KMS-11 (cell line): Measurements from ENCODE around the gene DMBX1.

Experiments
- H2AFZ ChIP-seq: fragments of 200-600 bp; sonication (generic); 2 replicates; pipeline ENCODE4 v1.6.1; 2016; ENCODE audit warnings: antibody characterized with exemption, mixed run types, low read depth
- H3K27ac ChIP-seq: fragments of 200-600 bp; sonication (generic); 2 replicates; pipeline ENCODE4 v1.6.1; 2016; ENCODE audit warnings: mild to moderate bottlenecking, mixed run types
- H3K27me3 ChIP-seq: fragments of 200-600 bp; sonication (generic); 2 replicates; pipeline ENCODE4 v1.6.1; 2017; ENCODE audit warnings: mild to moderate bottlenecking, low read depth, mixed run types, moderate library complexity; ENCODE audit not compliant: insufficient read depth
- H3K36me3 ChIP-seq: fragments of 200-600 bp; sonication (generic); 2 replicates; pipeline ENCODE4 v1.6.1; 2017; ENCODE audit warnings: mild to moderate bottlenecking, mixed run types; ENCODE audit not compliant: insufficient read depth
- H3K4me1 ChIP-seq: fragments of 200-600 bp; sonication (generic); 2 replicates; pipeline ENCODE4 v1.6.1; 2016; ENCODE audit warnings: mild to moderate bottlenecking, low read depth, mixed run types; ENCODE audit not compliant: poor library complexity, severe bottlenecking
- H3K4me2 ChIP-seq: fragments of 200-600 bp; sonication (generic); 2 replicates; pipeline ENCODE4 v1.7.0; 2016; ENCODE audit warnings: mild to moderate bottlenecking, mixed run types
- H3K4me3 ChIP-seq: fragments of 200-600 bp; sonication (generic); IDR thresholded peaks from 2 replicates; pipeline ENCODE4 v1.6.1; 2017; ENCODE audit warnings: low read depth, low read length, mixed read lengths; ENCODE audit not compliant: insufficient read depth
- H3K79me2 ChIP-seq: fragments of 200-600 bp; sonication (generic); 2 replicates; pipeline ENCODE4 v1.6.1; 2016; ENCODE audit warnings: low read depth, mixed run types; ENCODE audit not compliant: insufficient read depth
- H3K9ac ChIP-seq: fragments of 200-600 bp; sonication (generic); 2 replicates; pipeline ENCODE4 v1.6.1; 2016; ENCODE audit warnings: mild to moderate bottlenecking, mixed run types
- H4K20me1 ChIP-seq: fragments of 200-600 bp; sonication (generic); 2 replicates; pipeline ENCODE4 v1.6.1; 2016; ENCODE audit warnings: mild to moderate bottlenecking, mixed run types; ENCODE audit not compliant: insufficient read depth
- TF ChIP-seq, protein P1 (sequence below): fragments of 200-600 bp; sonication (generic); conservative IDR thresholded peaks from 2 replicates; pipeline ENCODE4 v1.6.1; 2017; ENCODE audit warnings: low read depth, mild to moderate bottlenecking, antibody characterized with exemption, low read length, moderate library complexity, mixed read lengths

Gene DMBX1

GRCh38 chr1:46537651-46538050, 48.0 kb downstream of the DMBX1 start:
- Histone ChIP-seq H3K9ac (no peak overlapping the region), H3K4me2 (no peak overlapping the region), H2AFZ (no peak overlapping the region), H3K27me3 (peaks cover 11% of the 10 kb centered on the region), H3K4me3 (no peak overlapping the region), H3K27ac (no peak overlapping the region), H3K4me1 (no peaks in the 10 kb centered on the region), H3K79me2 (no peaks in the 10 kb centered on the region), H4K20me1 (no peaks in the 10 kb centered on the region), H3K36me3 (no peaks in the 10 kb centered on the region)
- TF ChIP-seq, protein P1, sequence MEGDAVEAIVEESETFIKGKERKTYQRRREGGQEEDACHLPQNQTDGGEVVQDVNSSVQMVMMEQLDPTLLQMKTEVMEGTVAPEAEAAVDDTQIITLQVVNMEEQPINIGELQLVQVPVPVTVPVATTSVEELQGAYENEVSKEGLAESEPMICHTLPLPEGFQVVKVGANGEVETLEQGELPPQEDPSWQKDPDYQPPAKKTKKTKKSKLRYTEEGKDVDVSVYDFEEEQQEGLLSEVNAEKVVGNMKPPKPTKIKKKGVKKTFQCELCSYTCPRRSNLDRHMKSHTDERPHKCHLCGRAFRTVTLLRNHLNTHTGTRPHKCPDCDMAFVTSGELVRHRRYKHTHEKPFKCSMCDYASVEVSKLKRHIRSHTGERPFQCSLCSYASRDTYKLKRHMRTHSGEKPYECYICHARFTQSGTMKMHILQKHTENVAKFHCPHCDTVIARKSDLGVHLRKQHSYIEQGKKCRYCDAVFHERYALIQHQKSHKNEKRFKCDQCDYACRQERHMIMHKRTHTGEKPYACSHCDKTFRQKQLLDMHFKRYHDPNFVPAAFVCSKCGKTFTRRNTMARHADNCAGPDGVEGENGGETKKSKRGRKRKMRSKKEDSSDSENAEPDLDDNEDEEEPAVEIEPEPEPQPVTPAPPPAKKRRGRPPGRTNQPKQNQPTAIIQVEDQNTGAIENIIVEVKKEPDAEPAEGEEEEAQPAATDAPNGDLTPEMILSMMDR: no peak

- Histone ChIP-seq H3K79me2 (no peaks in the 10 kb centered on the region), H3K27me3 (peaks cover 10% of the 10 kb centered on the region), H3K4me3 (no peak overlapping the region), H4K20me1 (no peaks in the 10 kb centered on the region), H3K36me3 (no peaks in the 10 kb centered on the region), H3K27ac (no peak overlapping the region), H3K4me1 (no peaks in the 10 kb centered on the region), H3K9ac (no peak overlapping the region), H2AFZ (no peak overlapping the region), H3K4me2 (no peak overlapping the region)
- TF ChIP-seq, protein P1: no peak
Measured at GRCh38 chr1:46538147-46538546, 48.5 kb downstream of the DMBX1 start.
